H1 (cell line): ENCODE measurements around the gene ZNF584. TPM values are rescaled to one million over a fixed set of nuclear protein-coding genes. Genes with fewer than 3 reads are reported as not detected.

Experiments used
- ASH2L ChIP-seq: fragments of 200-600, 300-600 bp; sonication (generic); IDR thresholded peaks from one replicate; pipeline ENCODE4 v1.7.1; 2017; ENCODE audit warnings: low read length
- polyA plus RNA-seq, 7 experiments: library from polyadenylated mRNA; depleted of rRNA in 3 of 7; stranded (reverse) in 5 of 7; unstranded in 2 of 7; fragments of >200 nt in 5 of 7; fragments of 200-250 nt in 2 of 7; gene quantifications; 1 replicate in 5 of 7; 2 replicates in 1 of 7; 4 replicates in 1 of 7; pipeline versions ENCODE4 v1.2.1 to v1.2.3, GENCODE V29; 2011 to 2013; ENCODE audit warnings: missing spikeins in 2 of 7, mixed read lengths in 2 of 7
- total RNA-seq: library from RNA; stranded (reverse); fragmentation: NEBNext Ultra II Directional; extraction: Animal tissue kit (Norgen Biotek cat#: 25700); gene quantifications from 2 replicates; pipeline ENCODE4 v1.2.1, GENCODE V29; 2021

ZNF584 gene
- total and polyA plus RNA-seq, 2 of the 8 experiments (the other 6 are each of a cell fraction or from before 2014, with no cell fraction given), result 2.5 to 5.2 TPM

DNA sequence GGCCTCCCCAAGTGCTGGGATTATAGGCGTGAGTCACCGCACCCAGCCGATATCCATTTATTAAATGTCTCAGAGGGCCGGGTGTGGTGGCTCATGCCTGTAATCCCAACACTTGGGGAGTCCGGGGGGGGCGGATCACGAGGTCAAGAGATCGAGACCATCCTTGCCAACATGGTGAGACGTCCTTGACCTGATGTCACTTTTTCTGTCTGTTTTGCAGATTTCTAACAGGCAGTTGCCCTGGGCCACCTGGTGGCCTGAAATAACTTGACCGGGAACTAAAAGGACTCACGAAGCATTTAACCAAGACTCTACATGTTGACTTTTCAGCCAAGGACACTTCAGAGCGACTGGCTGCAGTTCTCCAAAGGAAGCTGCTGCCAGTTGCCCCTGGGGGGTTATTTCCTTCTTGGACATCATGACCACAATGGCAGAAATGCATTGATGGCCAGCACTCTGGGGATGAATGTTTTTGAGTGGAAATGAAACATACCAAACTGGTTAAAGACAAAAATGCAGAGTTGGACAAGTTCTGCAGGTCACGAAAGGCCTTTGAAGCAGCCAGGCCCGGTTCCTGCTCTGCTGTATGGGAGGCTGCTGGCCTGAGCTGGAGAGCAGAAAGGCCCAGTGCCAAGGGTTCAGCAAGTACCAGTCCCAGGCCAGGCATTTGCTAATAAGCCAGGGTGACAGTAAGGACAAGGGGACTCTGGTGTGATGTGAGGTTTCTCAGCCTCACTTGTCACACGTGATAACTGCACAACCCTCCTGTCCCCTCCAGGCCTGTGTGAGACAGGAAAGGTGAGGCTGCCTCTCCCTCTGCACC is 35.9 kb upstream of the ZNF584 start (continued):
- TF ChIP-seq ASH2L, result no peak
